GM12865 (cell line): ENCODE measurements around the gene PTPRN.
"Not testable (repeated sequence)": the region's sequence is repeated elsewhere in the genome, so short reads cannot be mapped to it uniquely, and the experiment has no call there.

Source experiments
- DNase-seq: peaks from one replicate; pipeline ENCODE4 v3.0.0; 2010; ENCODE audit warnings: low read depth
- H3K4me3 ChIP-seq: 2 replicates; pipeline ENCODE4 v1.5.1; 2011; ENCODE audit warnings: mild to moderate bottlenecking, low read depth, low read length, control low read depth
- CTCF ChIP-seq: IDR thresholded peaks from 2 replicates; pipeline ENCODE4 v1.5.1; 2011; ENCODE audit warnings: low read length, control low read depth, low read depth, inconsistent platforms; ENCODE audit not compliant: insufficient read depth; ENCODE audit errors: missing control alignments

PTPRN gene

GRCh38 chr2:219291394-219291793 is 17.8 kb downstream of the PTPRN start:
- H3K4me3 ChIP-seq: no peak overlapping the region
- TF ChIP-seq CTCF: no peak
- DNase-seq: no peak

- TF ChIP-seq CTCF: no peak
- no peak for DNase-seq
- no peak overlapping the region for H3K4me3 ChIP-seq
These were observed 18.6 kb downstream of the PTPRN start for GRCh38 chr2:219290381-219291171.

- H3K4me3 ChIP-seq: no peak overlapping the region
- no peak for DNase-seq
- no peak for TF ChIP-seq CTCF
These were observed 19.5 kb downstream of the PTPRN start for GRCh38 chr2:219289537-219290361.

GRCh38 chr2:219289195-219289536 is 20.0 kb downstream of the PTPRN start:
- no peak overlapping the region for H3K4me3 ChIP-seq
- DNase-seq: no peak
- no peak for TF ChIP-seq CTCF

- no peak for DNase-seq
- H3K4me3 ChIP-seq: no peak overlapping the region
- TF ChIP-seq CTCF: no peak
These were observed 21.5 kb downstream of the PTPRN start for GRCh38 chr2:219287580-219288265.

- H3K4me3 ChIP-seq, DNase-seq: not testable (repeated sequence)
These were observed 22.1 kb downstream of the PTPRN start for GRCh38 chr2:219287116-219287440.

GRCh38 chr2:219286436-219287115 is 22.6 kb downstream of the PTPRN start:
- peak; percentile 4 for TF ChIP-seq CTCF
- no peak overlapping the region for H3K4me3 ChIP-seq
- DNase-seq: no peak
